WTC11 (cell line): ENCODE measurements around the gene CTIF. TPM values are rescaled to one million over a fixed set of nuclear protein-coding genes. Genes with fewer than 3 reads are reported as not detected.

Experiments
- ATAC-seq: fragments of 200-7000 bp; cut with Tn5 transposase; 2 replicates; pipeline ENCODE4 v1.10.0; 2021; ENCODE audit warnings: mild to moderate bottlenecking, moderate library complexity
- CTCF ChIA-PET: fragments of 300-600 bp; sonication (Branson Sonifier 250); formaldehyde crosslinking; loops from one replicate; lab custom pipeline; 2021; ENCODE audit warnings: antibody characterized with exemption; lab: Charles Lee
- POLR2A ChIA-PET: fragments of 350-600 bp; sonication (Branson Sonifier 250); formaldehyde crosslinking; loops from one replicate; lab custom pipeline; 2021; ENCODE audit warnings: antibody characterized with exemption; lab: Charles Lee
- DNase-seq: peaks from one replicate; pipeline ENCODE4 v3.0.0; 2021; ENCODE audit warnings: low spot score
- H3K27ac Mint-ChIP-seq: 2 replicates; pipeline ENCODE4 v1.8.0; 2021; ENCODE audit warnings: mixed read lengths
- H3K27me3 Mint-ChIP-seq: 2 replicates; pipeline ENCODE4 v1.8.0; 2021; ENCODE audit warnings: low read depth, mild to moderate bottlenecking, moderate library complexity, mixed read lengths
- H3K36me3 Mint-ChIP-seq: 2 replicates; pipeline ENCODE4 v1.8.0; 2021; ENCODE audit warnings: mixed read lengths
- H3K4me1 Mint-ChIP-seq: 2 replicates; pipeline ENCODE4 v1.8.0; 2022; ENCODE audit warnings: mixed read lengths
- H3K4me3 Mint-ChIP-seq: 2 replicates; pipeline ENCODE4 v1.8.0; 2021; ENCODE audit warnings: mild to moderate bottlenecking, moderate library complexity, mixed read lengths
- H3K9me3 Mint-ChIP-seq: 2 replicates; pipeline ENCODE4 v1.8.0; 2021; ENCODE audit warnings: mixed read lengths
- ATF1 ChIP-seq: sonication (generic); formaldehyde crosslinking; IDR thresholded peaks from 2 replicates; pipeline ENCODE4 v1.8.1; 2023; ENCODE audit warnings: mild to moderate bottlenecking, moderate library complexity, missing genetic modification reagents
- CREM ChIP-seq: sonication (generic); formaldehyde crosslinking; IDR thresholded peaks from 2 replicates; pipeline ENCODE4 v1.8.1; 2022; ENCODE audit warnings: mild to moderate bottlenecking, missing genetic modification reagents, moderate library complexity
- ELF4 ChIP-seq: sonication (generic); formaldehyde crosslinking; IDR thresholded peaks from 2 replicates; pipeline ENCODE4 v1.8.1; 2022; ENCODE audit warnings: low read depth, mild to moderate bottlenecking, moderate library complexity, missing genetic modification reagents
- FOXP1 ChIP-seq: sonication (generic); formaldehyde crosslinking; IDR thresholded peaks from 2 replicates; pipeline ENCODE4 v1.8.0; 2022; ENCODE audit warnings: missing genetic modification reagents, mild to moderate bottlenecking, moderate library complexity, borderline replicate concordance
- GRHL2 ChIP-seq: fragments of 250-450 bp; sonication (Bioruptor Pico); IDR thresholded peaks from 2 replicates; pipeline ENCODE4 v1.8.0; 2022; ENCODE audit warnings: mild to moderate bottlenecking, moderate library complexity; ENCODE audit not compliant: insufficient replicate concordance, severe bottlenecking
- IRF2 ChIP-seq: sonication (generic); formaldehyde crosslinking; IDR thresholded peaks from 2 replicates; pipeline ENCODE4 v1.8.0; 2022; ENCODE audit warnings: low read depth, missing genetic modification reagents, borderline replicate concordance
- JUN ChIP-seq: sonication (generic); formaldehyde crosslinking; IDR thresholded peaks from 2 replicates; pipeline ENCODE4 v1.8.0; 2023; ENCODE audit warnings: mild to moderate bottlenecking, missing genetic modification reagents
- PRRX2 ChIP-seq: fragments of 250-450 bp; sonication (Bioruptor Pico); IDR thresholded peaks from 2 replicates; pipeline ENCODE4 v1.8.0; 2021; ENCODE audit warnings: mild to moderate bottlenecking
- RORB ChIP-seq: fragments of 250-450 bp; sonication (Bioruptor Pico); IDR thresholded peaks from 2 replicates; pipeline ENCODE4 v1.9.0; 2021; ENCODE audit warnings: mild to moderate bottlenecking
- SMAD4 ChIP-seq: sonication (generic); formaldehyde crosslinking; IDR thresholded peaks from 2 replicates; pipeline ENCODE4 v1.8.0; 2022; ENCODE audit warnings: mild to moderate bottlenecking, missing genetic modification reagents
- TCF7 ChIP-seq: sonication (generic); formaldehyde crosslinking; IDR thresholded peaks from 2 replicates; pipeline ENCODE4 v1.8.0; 2022; ENCODE audit warnings: mild to moderate bottlenecking, low read depth, missing genetic modification reagents, moderate library complexity
- ZBTB21 ChIP-seq: sonication (generic); formaldehyde crosslinking; IDR thresholded peaks from 2 replicates; pipeline ENCODE4 v1.8.1; 2023; ENCODE audit warnings: mild to moderate bottlenecking, missing genetic modification reagents, borderline replicate concordance
- ZNF423 ChIP-seq: fragments of 250-450 bp; sonication (Bioruptor Pico); IDR thresholded peaks from 2 replicates; pipeline ENCODE4 v2.1.2; 2022; ENCODE audit warnings: mild to moderate bottlenecking, moderate library complexity
- total RNA-seq: library from RNA; stranded (reverse); gene quantifications from 3 replicates; pipeline ENCODE4 v1.2.3, GENCODE V29; 2021
- TF ChIP-seq, protein P1 (sequence below): fragments of 200-600 bp; IDR thresholded peaks from 2 replicates; pipeline ENCODE4 v1.8.0; 2022; ENCODE audit warnings: antibody characterized with exemption
- TF ChIP-seq, protein P2 (sequence below): sonication (generic); formaldehyde crosslinking; IDR thresholded peaks from 2 replicates; pipeline ENCODE4 v1.8.1; 2023; ENCODE audit warnings: mild to moderate bottlenecking, missing genetic modification reagents
- TF ChIP-seq, protein P3 (sequence below): sonication (generic); formaldehyde crosslinking; IDR thresholded peaks from 2 replicates; pipeline ENCODE4 v1.8.0; 2022; ENCODE audit warnings: mild to moderate bottlenecking, missing genetic modification reagents
- TF ChIP-seq, protein P4 (sequence below): sonication (generic); formaldehyde crosslinking; IDR thresholded peaks from 2 replicates; pipeline ENCODE4 v1.8.0; 2023; ENCODE audit warnings: missing genetic modification reagents
- TF ChIP-seq, protein P5 (sequence below): sonication (generic); formaldehyde crosslinking; conservative IDR thresholded peaks from 2 replicates; pipeline ENCODE4 v1.8.1; 2023; ENCODE audit warnings: mild to moderate bottlenecking, low read depth, missing genetic modification reagents, moderate library complexity
- TF ChIP-seq, protein P6 (sequence below): sonication (generic); formaldehyde crosslinking; IDR thresholded peaks from 2 replicates; pipeline ENCODE4 v1.8.1; 2022; ENCODE audit warnings: low read depth, mild to moderate bottlenecking, moderate library complexity, missing genetic modification reagents, borderline replicate concordance

The CTIF gene
- total RNA-seq, 1 experiment from 2014 or later: 28.5 TPM

DNA sequence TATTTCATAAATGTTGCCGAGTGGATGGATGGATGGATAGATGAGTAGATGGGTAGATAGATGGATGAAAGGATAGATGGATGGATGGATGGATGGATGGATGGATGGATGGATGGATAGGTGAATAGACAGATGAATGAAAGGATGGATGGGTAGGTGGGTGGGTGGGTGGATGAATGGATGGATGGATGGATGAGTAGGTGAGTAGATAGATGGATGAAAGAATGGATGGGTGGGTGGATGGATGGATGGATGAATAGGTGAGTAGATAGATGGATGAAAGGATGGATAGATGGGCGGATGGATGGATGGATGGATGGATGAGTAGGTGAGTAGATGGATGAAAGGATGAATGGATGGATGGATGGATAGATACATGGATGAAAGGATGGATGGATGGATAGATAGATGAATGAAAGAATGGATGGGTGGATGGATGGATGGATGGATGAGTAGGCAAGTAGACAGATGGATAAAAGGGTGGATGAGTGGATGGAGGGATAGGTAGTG, 307.6 kb downstream of the CTIF start:
- no peaks in the 10 kb centered on the region; the same call in none of the 2 replicates for H3K36me3 Mint-ChIP-seq
- DNase-seq (no peak), ATAC-seq (no peak)
- CTCF ChIA-PET: interaction anchor here (0.7 kb wide), 1 partner anchor 17 kb away, joined by 3 read pairs; no protein-coding TSS in a partner anchor
- peaks cover 50% of the 10 kb centered on the region for H3K4me1 Mint-ChIP-seq
- no peak overlapping the region for H3K4me3 Mint-ChIP-seq
- peaks cover 15% of the 10 kb centered on the region for H3K9me3 Mint-ChIP-seq
- H3K27me3 Mint-ChIP-seq: no peaks in the 10 kb centered on the region
- POLR2A ChIA-PET: no interaction called here
- H3K27ac Mint-ChIP-seq: no peak overlapping the region
- TF ChIP-seq RORB (CRISPR knock-in tag) (no peak), FOXP1 (CRISPR knock-in tag) (no peak), IRF2 (CRISPR knock-in tag) (no peak), JUN (CRISPR knock-in tag) (no peak), ZNF423 (CRISPR knock-in tag) (no peak), PRRX2 (no peak), CREM (CRISPR knock-in tag) (no peak), ELF4 (CRISPR knock-in tag) (no peak), ZBTB21 (CRISPR knock-in tag) (no peak), TCF7 (no peak), GRHL2 (no peak), SMAD4 (CRISPR knock-in tag) (no peak), ATF1 (CRISPR knock-in tag) (no peak)
- TF ChIP-seq, protein P1, sequence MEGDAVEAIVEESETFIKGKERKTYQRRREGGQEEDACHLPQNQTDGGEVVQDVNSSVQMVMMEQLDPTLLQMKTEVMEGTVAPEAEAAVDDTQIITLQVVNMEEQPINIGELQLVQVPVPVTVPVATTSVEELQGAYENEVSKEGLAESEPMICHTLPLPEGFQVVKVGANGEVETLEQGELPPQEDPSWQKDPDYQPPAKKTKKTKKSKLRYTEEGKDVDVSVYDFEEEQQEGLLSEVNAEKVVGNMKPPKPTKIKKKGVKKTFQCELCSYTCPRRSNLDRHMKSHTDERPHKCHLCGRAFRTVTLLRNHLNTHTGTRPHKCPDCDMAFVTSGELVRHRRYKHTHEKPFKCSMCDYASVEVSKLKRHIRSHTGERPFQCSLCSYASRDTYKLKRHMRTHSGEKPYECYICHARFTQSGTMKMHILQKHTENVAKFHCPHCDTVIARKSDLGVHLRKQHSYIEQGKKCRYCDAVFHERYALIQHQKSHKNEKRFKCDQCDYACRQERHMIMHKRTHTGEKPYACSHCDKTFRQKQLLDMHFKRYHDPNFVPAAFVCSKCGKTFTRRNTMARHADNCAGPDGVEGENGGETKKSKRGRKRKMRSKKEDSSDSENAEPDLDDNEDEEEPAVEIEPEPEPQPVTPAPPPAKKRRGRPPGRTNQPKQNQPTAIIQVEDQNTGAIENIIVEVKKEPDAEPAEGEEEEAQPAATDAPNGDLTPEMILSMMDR: no peak
- TF ChIP-seq, protein P2, sequence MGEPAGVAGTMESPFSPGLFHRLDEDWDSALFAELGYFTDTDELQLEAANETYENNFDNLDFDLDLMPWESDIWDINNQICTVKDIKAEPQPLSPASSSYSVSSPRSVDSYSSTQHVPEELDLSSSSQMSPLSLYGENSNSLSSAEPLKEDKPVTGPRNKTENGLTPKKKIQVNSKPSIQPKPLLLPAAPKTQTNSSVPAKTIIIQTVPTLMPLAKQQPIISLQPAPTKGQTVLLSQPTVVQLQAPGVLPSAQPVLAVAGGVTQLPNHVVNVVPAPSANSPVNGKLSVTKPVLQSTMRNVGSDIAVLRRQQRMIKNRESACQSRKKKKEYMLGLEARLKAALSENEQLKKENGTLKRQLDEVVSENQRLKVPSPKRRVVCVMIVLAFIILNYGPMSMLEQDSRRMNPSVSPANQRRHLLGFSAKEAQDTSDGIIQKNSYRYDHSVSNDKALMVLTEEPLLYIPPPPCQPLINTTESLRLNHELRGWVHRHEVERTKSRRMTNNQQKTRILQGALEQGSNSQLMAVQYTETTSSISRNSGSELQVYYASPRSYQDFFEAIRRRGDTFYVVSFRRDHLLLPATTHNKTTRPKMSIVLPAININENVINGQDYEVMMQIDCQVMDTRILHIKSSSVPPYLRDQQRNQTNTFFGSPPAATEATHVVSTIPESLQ (CRISPR knock-in tag): no peak
- TF ChIP-seq, protein P3, sequence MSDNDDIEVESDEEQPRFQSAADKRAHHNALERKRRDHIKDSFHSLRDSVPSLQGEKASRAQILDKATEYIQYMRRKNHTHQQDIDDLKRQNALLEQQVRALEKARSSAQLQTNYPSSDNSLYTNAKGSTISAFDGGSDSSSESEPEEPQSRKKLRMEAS (CRISPR knock-in tag): no peak
- TF ChIP-seq, protein P4, sequence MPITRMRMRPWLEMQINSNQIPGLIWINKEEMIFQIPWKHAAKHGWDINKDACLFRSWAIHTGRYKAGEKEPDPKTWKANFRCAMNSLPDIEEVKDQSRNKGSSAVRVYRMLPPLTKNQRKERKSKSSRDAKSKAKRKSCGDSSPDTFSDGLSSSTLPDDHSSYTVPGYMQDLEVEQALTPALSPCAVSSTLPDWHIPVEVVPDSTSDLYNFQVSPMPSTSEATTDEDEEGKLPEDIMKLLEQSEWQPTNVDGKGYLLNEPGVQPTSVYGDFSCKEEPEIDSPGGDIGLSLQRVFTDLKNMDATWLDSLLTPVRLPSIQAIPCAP (CRISPR knock-in tag): no peak

DNA sequence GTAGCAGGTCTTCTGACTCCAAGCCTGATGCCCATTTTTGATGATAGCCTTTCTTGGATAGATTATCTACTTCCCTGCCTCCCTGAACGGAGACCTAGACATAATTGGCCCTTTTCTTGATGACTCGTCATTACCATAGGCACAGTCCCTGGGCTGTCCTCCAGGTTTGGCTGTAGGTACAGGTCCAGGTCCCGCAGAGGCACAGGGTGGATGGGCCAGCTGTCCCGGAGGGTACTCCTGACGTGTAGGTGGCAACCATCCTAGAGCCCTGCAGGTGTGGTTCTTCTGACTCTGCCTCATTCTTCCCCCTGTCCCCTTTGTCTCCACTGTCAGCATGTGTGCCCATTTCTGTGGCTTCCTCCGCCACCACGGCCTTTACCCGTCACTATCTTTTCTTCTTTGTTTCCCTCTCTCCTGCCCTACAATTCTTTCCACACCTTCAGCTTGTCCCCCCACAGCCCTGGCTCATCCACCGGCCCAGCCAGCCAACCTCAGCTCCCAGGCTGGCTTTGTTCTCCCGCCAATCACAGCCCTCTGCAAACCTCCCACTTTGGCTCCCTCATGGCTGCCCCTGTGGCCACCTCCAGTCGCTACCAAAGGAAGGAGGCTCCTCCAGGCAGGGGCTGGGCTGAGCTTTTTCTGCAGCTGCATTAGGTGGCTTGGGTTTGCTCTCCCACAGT, 309.1 kb downstream of the CTIF start:
- DNase-seq (no peak), ATAC-seq (peak; percentile 51)
- H3K27me3 Mint-ChIP-seq: no peaks in the 10 kb centered on the region
- H3K4me1 Mint-ChIP-seq: peaks cover 42% of the 10 kb centered on the region
- no peaks in the 10 kb centered on the region; the same call in none of the 2 replicates for H3K36me3 Mint-ChIP-seq
- no peak overlapping the region for H3K4me3 Mint-ChIP-seq
- TF ChIP-seq ATF1 (CRISPR knock-in tag): no peak
- TF ChIP-seq, protein P5, sequence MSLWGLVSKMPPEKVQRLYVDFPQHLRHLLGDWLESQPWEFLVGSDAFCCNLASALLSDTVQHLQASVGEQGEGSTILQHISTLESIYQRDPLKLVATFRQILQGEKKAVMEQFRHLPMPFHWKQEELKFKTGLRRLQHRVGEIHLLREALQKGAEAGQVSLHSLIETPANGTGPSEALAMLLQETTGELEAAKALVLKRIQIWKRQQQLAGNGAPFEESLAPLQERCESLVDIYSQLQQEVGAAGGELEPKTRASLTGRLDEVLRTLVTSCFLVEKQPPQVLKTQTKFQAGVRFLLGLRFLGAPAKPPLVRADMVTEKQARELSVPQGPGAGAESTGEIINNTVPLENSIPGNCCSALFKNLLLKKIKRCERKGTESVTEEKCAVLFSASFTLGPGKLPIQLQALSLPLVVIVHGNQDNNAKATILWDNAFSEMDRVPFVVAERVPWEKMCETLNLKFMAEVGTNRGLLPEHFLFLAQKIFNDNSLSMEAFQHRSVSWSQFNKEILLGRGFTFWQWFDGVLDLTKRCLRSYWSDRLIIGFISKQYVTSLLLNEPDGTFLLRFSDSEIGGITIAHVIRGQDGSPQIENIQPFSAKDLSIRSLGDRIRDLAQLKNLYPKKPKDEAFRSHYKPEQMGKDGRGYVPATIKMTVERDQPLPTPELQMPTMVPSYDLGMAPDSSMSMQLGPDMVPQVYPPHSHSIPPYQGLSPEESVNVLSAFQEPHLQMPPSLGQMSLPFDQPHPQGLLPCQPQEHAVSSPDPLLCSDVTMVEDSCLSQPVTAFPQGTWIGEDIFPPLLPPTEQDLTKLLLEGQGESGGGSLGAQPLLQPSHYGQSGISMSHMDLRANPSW: no peak
- TF ChIP-seq, protein P6, sequence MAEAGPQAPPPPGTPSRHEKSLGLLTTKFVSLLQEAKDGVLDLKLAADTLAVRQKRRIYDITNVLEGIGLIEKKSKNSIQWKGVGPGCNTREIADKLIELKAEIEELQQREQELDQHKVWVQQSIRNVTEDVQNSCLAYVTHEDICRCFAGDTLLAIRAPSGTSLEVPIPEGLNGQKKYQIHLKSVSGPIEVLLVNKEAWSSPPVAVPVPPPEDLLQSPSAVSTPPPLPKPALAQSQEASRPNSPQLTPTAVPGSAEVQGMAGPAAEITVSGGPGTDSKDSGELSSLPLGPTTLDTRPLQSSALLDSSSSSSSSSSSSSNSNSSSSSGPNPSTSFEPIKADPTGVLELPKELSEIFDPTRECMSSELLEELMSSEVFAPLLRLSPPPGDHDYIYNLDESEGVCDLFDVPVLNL (CRISPR knock-in tag): no peak
- H3K9me3 Mint-ChIP-seq: peaks cover 15% of the 10 kb centered on the region
- CTCF ChIA-PET: no interaction called here
- POLR2A ChIA-PET: no interaction called here
- no peak overlapping the region for H3K27ac Mint-ChIP-seq
